ENCODE results near the gene AGPAT1. TPM values are rescaled to one million over a fixed set of nuclear protein-coding genes. Genes with fewer than 3 reads are reported as not detected.
A peak's percentile ranks its signal among the peaks of the same experiment; 100 is the strongest.

The AGPAT1 gene
- total and polyA plus RNA-seq, 2 of the 13 experiments (the other 11 are each of a cell fraction or from before 2014, with no cell fraction given), result 51.3 to 139 TPM

GRCh38 chr6:32195902-32196681, 20.2 kb upstream of the AGPAT1 start (continued):
- TF ChIP-seq HNRNPUL1 (IDR thresholded peaks at IDR 0.05; ENCODE audit: low read depth, low read length) (no peak; the same call in 1 of the 2 replicates), ZNF570 (CRISPR knock-in tag; IDR thresholded peaks at IDR 0.05; ENCODE audit: borderline replicate concordance) (no peak), MAX (IDR thresholded peaks at IDR 0.05) (peak; percentile 97), NFYB (CRISPR knock-in tag; IDR thresholded peaks at IDR 0.05) (no peak), ATF7 (IDR thresholded peaks at IDR 0.05) (peak; percentile 99), ATF7 (CRISPR knock-in tag; IDR thresholded peaks at IDR 0.05) (peak; percentile 95), NONO (IDR thresholded peaks at IDR 0.05) (no peak), NONO (CRISPR knock-in tag; conservative IDR thresholded peaks at IDR 0.05) (peak; percentile 93), ZKSCAN1 (IDR thresholded peaks at IDR 0.05; ENCODE audit: low read length) (no peak), ZNF549 (CRISPR knock-in tag; IDR thresholded peaks at IDR 0.05) (no peak), KIAA2018 (CRISPR knock-in tag; IDR thresholded peaks at IDR 0.05; ENCODE audit: borderline replicate concordance) (peak; percentile 93; the same call in 1 of the 2 replicates), TMF1 (CRISPR knock-in tag; IDR thresholded peaks at IDR 0.05; ENCODE audit: low read depth) (peak; percentile 56; the same call in 1 of the 2 replicates), CSRNP2 (CRISPR knock-in tag; conservative IDR thresholded peaks at IDR 0.05; ENCODE audit: low read depth) (no peak), ZNF20 (CRISPR knock-in tag; IDR thresholded peaks at IDR 0.05) (no peak), ZNF577 (CRISPR knock-in tag; IDR thresholded peaks at IDR 0.05; ENCODE audit: borderline replicate concordance, low read depth) (no peak), PBX2 (CRISPR knock-in tag; IDR thresholded peaks at IDR 0.05) (no peak), ZNF589 (CRISPR knock-in tag; conservative IDR thresholded peaks at IDR 0.05) (peak; percentile 64; the same call in 1 of the 2 replicates), DPF2 (CRISPR knock-in tag; IDR thresholded peaks at IDR 0.05; ENCODE audit: borderline replicate concordance, low read depth) (no peak; the same call in 1 of the 2 replicates), HIVEP1 (CRISPR knock-in tag; IDR thresholded peaks at IDR 0.05) (peak; percentile 68; the same call in 1 of the 2 replicates)
